ENCODE data around the gene RAMACL. TPM values are rescaled to one million over a fixed set of nuclear protein-coding genes. Genes with fewer than 3 reads are reported as not detected.

RAMACL gene
- total RNA-seq, 4 donors from 2014 or later = 8.2 to 10.8 (median 9.1) TPM

- H3K27me3 ChIP-seq = no peaks in the 10 kb centered on the region
- H3K4me3 ChIP-seq = no peak overlapping the region
- peaks cover 0 to 45% (median 0%) of the 10 kb centered on the region in 3 donors for H3K36me3 ChIP-seq
- H3K27ac ChIP-seq = no peak overlapping the region
- no peak for DNase-seq (ENCODE audit: low spot score in 2 of 2)
- TF ChIP-seq POLR2A (IDR thresholded peaks at IDR 0.05) (no peak), CTCF (IDR thresholded peaks at IDR 0.05) (no peak), EP300 (IDR thresholded peaks at IDR 0.05) (no peak)
- WGBS, 2 donors = 79 to 82% methylated on average over 16 to 24 of the region's 24 CpGs
- H3K4me1 ChIP-seq = no peaks in the 10 kb centered on the region
- peaks cover 0 to 4% (median under 1%) of the 10 kb centered on the region in 4 donors for H3K9me3 ChIP-seq
Observed at GRCh38 chr6:166565084-166565967, 21.2 kb downstream of the RAMACL start.

GRCh38 chr6:166563805-166564204 is 22.7 kb downstream of the RAMACL start:
- TF ChIP-seq EP300 (IDR thresholded peaks at IDR 0.05) (no peak), POLR2A (IDR thresholded peaks at IDR 0.05) (no peak), CTCF (IDR thresholded peaks at IDR 0.05) (no peak)
- peaks cover 0 to 52% (median 0%) of the 10 kb centered on the region in 3 donors for H3K36me3 ChIP-seq
- no peak overlapping the region for H3K27ac ChIP-seq
- 93 to 94% methylated on average over 9 of the region's 9 CpGs for WGBS, 2 donors
- H3K4me1 ChIP-seq = no peaks in the 10 kb centered on the region
- DNase-seq (ENCODE audit: low spot score in 2 of 2) = no peak
- H3K27me3 ChIP-seq = no peaks in the 10 kb centered on the region
- peaks cover 0 to 18% (median 4%) of the 10 kb centered on the region in 4 donors for H3K9me3 ChIP-seq
- H3K4me3 ChIP-seq = no peak overlapping the region

GRCh38 chr6:166563200-166563599 is 23.3 kb downstream of the RAMACL start:
- no peak for DNase-seq (ENCODE audit: low spot score in 2 of 2)
- Histone ChIP-seq H3K27me3 (no peaks in the 10 kb centered on the region), H3K9me3 (peaks cover 0 to 18% (median 4%) of the 10 kb centered on the region in 4 donors), H3K4me1 (no peaks in the 10 kb centered on the region), H3K27ac (peak overlapping the region in 1 of 4 donors; percentile 63), H3K4me3 (no peak overlapping the region), H3K36me3 (peaks cover 0 to 52% (median 0%) of the 10 kb centered on the region in 3 donors)
- no peak for TF ChIP-seq EP300 (IDR thresholded peaks at IDR 0.05)
- no peak for TF ChIP-seq CTCF (IDR thresholded peaks at IDR 0.05)
- TF ChIP-seq POLR2A (IDR thresholded peaks at IDR 0.05) = no peak
- 74 to 76% methylated on average over 16 of the region's 16 CpGs for WGBS, 2 donors

GRCh38 chr6:166562726-166563125 is 23.8 kb downstream of the RAMACL start:
- H3K27me3 ChIP-seq = no peaks in the 10 kb centered on the region
- DNase-seq (ENCODE audit: low spot score in 2 of 2) = no peak
- H3K4me3 ChIP-seq = no peak overlapping the region
- H3K4me1 ChIP-seq = peaks cover 0 to under 1% (median 0%) of the 10 kb centered on the region in 4 donors
- H3K27ac ChIP-seq = peak overlapping the region in 2 of 4 donors; percentile 54 to 63
- no peak for TF ChIP-seq POLR2A (IDR thresholded peaks at IDR 0.05)
- TF ChIP-seq CTCF (IDR thresholded peaks at IDR 0.05) = no peak
- TF ChIP-seq EP300 (IDR thresholded peaks at IDR 0.05) = no peak
- WGBS, 2 donors = 98% methylated on average over 9 of the region's 9 CpGs
- peaks cover 0 to 18% (median 4%) of the 10 kb centered on the region in 4 donors for H3K9me3 ChIP-seq
- H3K36me3 ChIP-seq = peaks cover 0 to 52% (median 0%) of the 10 kb centered on the region in 3 donors

- peak overlapping the region in 2 of 4 donors; percentile 54 to 63 for H3K27ac ChIP-seq
- peaks cover 0 to 21% (median 4%) of the 10 kb centered on the region in 4 donors for H3K9me3 ChIP-seq
- 59 to 68% methylated on average over 10 of the region's 10 CpGs for WGBS, 2 donors
- H3K36me3 ChIP-seq = peaks cover 0 to 52% (median 0%) of the 10 kb centered on the region in 3 donors
- no peak overlapping the region for H3K4me3 ChIP-seq
- no peaks in the 10 kb centered on the region for H3K27me3 ChIP-seq
- no peak for DNase-seq (ENCODE audit: low spot score in 2 of 2)
- H3K4me1 ChIP-seq = peaks cover 0 to 7% (median 3%) of the 10 kb centered on the region in 4 donors
- TF ChIP-seq CTCF (IDR thresholded peaks at IDR 0.05) (no peak), POLR2A (IDR thresholded peaks at IDR 0.05) (no peak), EP300 (IDR thresholded peaks at IDR 0.05) (peak in 1 of 2 donors; percentile 32)
Observed at GRCh38 chr6:166561771-166562359, 24.6 kb downstream of the RAMACL start.

Data from tibial nerve (tissue), 4 donors.